Mesenteric fat pad (tissue), 1 donor: ENCODE data around the gene ECE2. TPM values are rescaled to one million over a fixed set of nuclear protein-coding genes. Genes with fewer than 3 reads are reported as not detected.
A peak's percentile ranks its signal among the peaks of the same experiment; 100 is the strongest.

Source experiments
- DNase-seq: peaks from one replicate; pipeline ENCODE4 v3.0.0-alpha.2; 2020; ENCODE audit warnings: low spot score
- total RNA-seq: library from RNA; stranded (reverse); fragmentation: NEBNext Ultra II Directional; extraction: Animal tissue kit (Norgen Biotek cat#: 25700); gene quantifications from one replicate; pipeline ENCODE4 v1.2.1, GENCODE V29; 2021
- donor health status: DM: yes; HTN: yes; CAD: no.

ECE2 gene
- total RNA-seq, 1 donor from 2014 or later = not detected

DNA sequence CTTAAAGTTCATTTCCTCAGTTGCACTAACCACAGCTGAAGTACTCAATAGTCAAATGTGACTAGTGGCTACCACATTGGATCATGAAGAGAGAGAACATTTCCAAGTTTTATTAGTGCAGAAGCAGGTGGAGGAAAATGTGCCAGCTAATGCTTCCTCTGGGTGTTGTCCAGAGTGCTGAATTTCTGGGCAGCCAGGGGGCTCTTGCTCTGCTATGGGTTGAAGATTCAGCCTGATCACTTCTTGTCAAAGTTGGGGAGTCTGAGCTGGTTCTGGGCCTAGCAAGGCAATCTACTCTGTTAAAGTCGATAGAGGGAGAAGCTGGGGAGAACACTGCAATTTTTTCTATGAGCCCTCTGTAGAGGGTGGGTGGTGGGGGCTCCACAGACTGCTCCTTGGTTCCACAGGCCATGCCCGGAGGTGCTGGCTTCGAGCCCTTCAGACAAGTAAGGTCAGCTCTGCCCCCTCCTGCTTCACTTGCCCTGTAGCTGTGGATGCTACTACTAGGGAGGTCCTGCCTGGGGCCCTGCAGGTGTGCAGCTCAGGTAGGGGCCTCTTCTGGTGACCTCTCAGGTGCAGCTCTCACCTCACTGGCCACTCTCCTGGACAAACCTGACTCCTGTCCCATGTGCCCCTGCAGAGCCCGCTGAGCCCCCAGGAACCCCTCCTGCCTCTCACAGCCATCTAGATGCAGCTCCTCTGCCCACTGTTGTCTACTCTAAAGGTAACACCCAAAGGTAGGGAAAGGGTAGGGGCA is 35.3 kb upstream of the ECE2 start:
- DNase-seq = no peak

DNA sequence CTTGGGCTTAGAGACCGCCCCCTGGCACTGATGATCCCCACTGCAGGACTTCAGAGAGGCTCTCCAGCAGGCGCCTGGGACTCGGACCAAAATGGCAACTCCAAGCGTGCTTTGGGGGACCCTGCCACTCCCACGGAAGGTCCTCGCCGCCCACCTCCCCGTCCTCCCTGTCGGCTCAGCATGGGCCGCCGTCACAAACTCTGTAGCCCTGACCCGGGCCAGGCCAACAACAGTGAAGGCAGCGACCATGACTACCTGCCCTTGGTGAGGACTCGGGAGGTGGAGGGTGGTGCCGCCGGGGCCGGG is 34.7 kb upstream of the ECE2 start:
- no peak for DNase-seq

GRCh38 chr3:184241447-184242296 is 34.1 kb upstream of the ECE2 start:
- DNase-seq = no peak

DNA sequence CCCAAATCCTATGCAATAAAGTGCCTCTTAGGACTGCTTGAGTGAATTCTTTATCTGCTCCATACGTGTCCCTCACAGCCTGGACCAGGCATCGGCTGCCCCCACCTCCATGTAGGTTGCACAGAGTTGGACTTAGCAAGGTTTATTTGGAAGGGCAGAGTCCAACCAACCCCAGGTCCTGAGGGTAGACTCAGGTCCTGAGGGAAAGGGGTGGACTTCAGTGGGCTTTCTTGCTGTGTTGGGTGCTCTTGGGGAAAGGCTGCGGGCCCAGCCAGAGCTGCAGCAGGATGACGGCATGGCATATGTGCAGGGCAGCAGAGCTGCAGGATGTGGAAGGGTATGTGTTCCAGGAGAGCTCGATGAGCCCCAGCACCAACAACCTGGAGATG is 33.5 kb upstream of the ECE2 start:
- DNase-seq = no peak

- no peak for DNase-seq
Measured at GRCh38 chr3:184248454-184249411, 27.1 kb upstream of the ECE2 start, which contains the start of gene ALG3. Gene ALG3, minus strand, starts transcription at chr3:184248962. Its CDS starts 22 bp downstream, at chr3:184248940.

DNA sequence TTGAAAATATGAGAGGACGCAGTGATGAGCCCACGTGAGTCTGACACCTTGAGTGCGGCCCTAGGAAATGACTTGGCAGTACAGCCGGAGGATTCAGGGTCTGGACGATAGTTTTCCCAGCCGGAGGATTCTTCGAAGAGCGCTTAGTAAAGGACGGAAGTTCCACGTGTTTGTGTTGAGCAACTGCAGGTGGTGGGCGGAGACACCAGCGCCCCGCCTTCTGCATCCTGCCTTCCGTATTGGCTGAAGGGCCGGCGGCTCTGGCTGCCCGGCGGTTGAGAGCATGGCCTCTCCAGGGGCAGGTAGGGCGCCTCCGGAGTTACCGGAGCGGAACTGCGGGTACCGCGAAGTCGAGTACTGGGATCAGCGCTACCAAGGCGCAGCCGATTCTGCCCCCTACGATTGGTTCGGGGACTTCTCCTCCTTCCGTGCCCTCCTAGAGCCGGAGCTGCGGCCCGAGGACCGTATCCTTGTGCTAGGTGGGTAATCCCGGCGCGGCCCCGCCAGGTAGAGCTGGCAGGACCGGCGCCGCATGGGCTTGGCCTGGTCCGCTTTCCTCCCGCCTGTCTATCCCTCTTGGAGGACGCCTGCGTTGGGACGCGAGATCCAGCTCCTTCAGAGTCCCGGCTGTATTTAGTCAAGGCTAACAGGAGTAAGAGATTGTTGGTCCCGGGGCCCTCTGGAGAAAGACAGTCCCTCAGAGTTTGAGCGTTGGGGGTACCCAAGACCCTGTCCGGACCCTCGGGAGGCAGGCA is 26.2 kb upstream of the ECE2 start, which contains the start of gene EEF1AKMT4:
Gene EEF1AKMT4 (plus strand): TSS at position 261 of the 755 bp plus-strand sequence. CDS start 23 bp downstream, at position 284.
- peak; percentile 97 for DNase-seq

DNA sequence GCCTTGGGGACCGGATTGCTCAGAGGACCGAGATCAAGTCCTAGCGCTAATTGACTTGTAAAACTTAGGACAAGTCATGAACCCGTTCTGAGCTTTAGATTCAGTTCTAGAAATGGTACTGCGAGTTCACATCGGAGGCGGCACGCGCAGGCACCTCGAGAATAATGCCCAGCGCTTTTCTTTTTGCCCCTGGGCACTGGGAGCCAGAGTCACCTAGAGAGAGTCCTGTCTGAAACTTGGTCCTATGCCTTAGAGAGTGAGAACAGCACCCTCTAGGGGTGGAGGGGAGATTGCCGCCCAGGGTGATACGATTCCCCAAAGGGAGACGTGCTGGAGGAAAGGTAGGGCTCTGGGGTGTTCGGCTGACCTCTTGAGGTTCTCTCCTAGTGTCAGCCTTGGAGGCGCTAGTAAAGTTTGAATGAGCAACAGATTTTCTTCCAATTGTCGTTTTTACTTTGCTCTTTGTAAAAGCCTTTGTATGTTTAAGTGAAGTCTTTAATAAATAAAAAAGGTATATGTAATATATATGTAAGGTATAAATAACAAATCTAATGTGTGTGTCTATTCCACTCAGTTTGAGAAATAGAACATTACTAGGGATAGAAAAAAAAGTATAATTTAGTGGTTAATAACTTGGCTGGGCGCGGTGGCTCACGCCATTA is 25.5 kb upstream of the ECE2 start:
- DNase-seq = no peak

- DNase-seq = no peak
Measured at GRCh38 chr3:184255291-184256039, 20.4 kb upstream of the ECE2 start.

GRCh38 chr3:184257083-184257915 is 18.5 kb upstream of the ECE2 start:
- DNase-seq = no peak

- no peak for DNase-seq
Measured at GRCh38 chr3:184258926-184259325, 16.9 kb upstream of the ECE2 start.

GRCh38 chr3:184259396-184259877 is 16.4 kb upstream of the ECE2 start:
- no peak for DNase-seq

- DNase-seq = no peak
Measured at GRCh38 chr3:184259878-184260723, 15.7 kb upstream of the ECE2 start.

DNA sequence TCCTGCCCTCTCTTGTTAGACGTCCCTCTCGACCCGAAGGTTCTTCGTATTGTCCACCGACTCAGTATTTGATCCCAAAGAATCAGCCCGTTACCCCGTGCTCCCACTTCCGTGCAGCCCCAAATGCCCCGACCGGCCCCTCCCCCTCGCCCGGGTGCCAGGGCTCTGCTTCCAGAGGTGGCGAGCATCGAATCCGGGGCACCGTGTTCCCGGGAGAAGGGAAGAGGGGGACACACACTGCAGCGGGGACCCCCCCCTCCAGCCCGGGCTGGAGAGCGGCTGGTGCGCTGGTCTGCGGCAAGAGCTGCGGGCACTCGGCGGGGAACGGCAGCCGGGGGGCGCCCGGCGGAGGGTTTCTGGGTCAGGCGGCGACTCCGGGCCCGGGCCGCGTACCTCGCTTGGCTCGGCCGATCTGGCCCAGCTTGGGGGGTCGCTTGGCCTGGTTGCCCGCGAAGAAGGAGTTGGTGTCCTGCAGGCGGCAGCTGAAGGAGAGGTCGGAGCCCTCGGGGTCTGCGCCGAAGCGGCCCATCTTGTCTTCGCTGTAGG is 15.0 kb upstream of the ECE2 start:
- no peak for DNase-seq

DNA sequence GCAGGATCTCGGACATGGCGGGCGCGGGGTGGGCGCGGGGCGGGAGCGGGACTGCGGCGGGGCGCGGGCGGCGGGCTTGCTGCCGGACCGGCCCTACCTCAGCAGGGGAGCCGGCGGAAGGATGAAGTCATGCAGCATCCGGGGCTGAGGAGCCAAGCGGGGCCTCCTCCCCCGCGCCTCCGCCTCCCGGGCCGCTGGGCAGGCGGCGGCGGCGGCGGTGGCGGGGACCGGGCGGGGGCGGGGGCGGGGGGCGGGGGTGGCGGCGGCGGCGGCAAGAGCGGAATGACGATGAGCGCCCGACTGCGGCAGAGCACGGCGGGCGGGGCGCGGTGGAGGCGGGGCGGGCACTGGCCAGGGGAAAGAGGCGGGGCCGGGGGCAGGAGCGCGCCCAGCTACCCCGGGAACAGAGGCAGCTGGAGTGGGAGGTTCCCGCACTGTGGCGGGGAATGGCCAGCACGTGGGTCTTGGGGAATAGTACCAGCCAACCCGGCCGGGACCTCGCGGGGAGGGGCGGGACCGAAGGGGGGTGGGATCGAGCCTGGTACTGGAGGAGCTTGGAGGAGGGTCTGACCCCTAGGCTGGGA is 14.5 kb upstream of the ECE2 start, which contains the start of gene CAMK2N2:
Gene CAMK2N2 (minus strand): TSS at position 284 of the 584 bp plus-strand sequence. CDS start 268 bp downstream, at position 16.
- no peak for DNase-seq

DNA sequence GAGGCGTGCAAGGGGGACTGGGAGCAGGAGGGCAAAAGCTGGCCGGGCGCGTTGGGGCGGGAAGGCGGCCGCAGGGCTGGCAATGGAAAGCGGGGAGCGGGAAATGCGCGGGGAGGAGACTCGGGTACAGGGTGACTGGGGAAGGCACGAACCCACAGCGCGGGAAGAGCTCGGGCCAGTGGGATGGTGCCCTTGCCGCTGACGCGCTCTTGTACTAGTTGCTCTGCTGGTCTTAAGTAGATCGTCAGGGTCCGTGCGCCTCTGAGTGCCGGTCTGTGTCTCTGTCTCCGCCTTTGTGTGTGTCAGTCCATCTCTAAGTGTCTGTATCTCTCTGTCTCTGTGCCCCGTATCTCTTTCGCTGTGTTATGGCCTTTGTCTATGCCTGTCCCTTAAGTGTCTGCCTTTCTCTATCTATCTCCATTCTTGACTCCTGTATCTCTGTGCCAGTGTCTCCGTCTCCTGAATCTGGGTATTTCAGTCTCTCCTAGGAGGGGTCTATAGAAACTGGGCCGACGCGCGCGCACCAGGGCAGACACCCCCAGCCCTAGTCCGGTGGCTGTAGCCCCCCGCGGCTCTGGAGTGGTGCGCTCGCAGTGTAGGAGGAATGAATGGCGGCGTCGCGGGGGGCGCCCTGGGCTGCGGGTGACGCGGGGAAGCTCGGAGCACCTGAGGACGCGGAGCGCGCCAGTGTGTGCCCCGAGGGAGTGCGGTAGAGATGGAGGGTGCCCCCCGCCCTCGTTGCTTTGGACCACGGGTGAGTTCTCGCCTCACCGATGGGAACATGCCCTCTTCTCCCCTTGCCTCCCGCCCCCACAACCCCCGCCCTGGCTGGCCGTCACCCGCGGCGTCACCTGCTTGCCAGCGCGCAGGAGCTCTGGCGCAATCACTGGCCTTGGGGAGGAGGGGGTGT is 13.7 kb upstream of the ECE2 start:
- DNase-seq = no peak
